ENCODE results near the gene ZNF438.
"Not testable (repeated sequence)": the region's sequence is repeated elsewhere in the genome, so short reads cannot be mapped to it uniquely, and the experiment has no call there.

ZNF438 gene

GRCh38 chr10:31063841-31064240, 32.2 kb upstream of the ZNF438 start:
- Mint-ChIP-seq H3K4me1 (ENCODE audit: low read depth) (no peaks in the 10 kb centered on the region), H3K27ac (no peak overlapping the region), H3K36me3 (ENCODE audit: low read depth) (no peaks in the 10 kb centered on the region), H3K4me3 (no peak overlapping the region), H3K9me3 (no peaks in the 10 kb centered on the region), H3K27me3 (no peaks in the 10 kb centered on the region)
- intact Hi-C loops (cut with micrococcal nuclease) = no loop called here

- intact Hi-C loops (cut with micrococcal nuclease) = no loop called here
- Mint-ChIP-seq H3K27ac (no peak overlapping the region), H3K36me3 (ENCODE audit: low read depth) (no peaks in the 10 kb centered on the region), H3K9me3 (no peaks in the 10 kb centered on the region), H3K4me1 (ENCODE audit: low read depth) (no peaks in the 10 kb centered on the region), H3K4me3 (no peak overlapping the region), H3K27me3 (no peaks in the 10 kb centered on the region)
Measured at GRCh38 chr10:31062856-31063255, 31.2 kb upstream of the ZNF438 start.

GRCh38 chr10:31061941-31062340, 30.3 kb upstream of the ZNF438 start:
- Mint-ChIP-seq H3K4me3 (no peak overlapping the region), H3K4me1 (ENCODE audit: low read depth) (no peaks in the 10 kb centered on the region), H3K27ac (no peak overlapping the region), H3K9me3 (no peaks in the 10 kb centered on the region), H3K36me3 (ENCODE audit: low read depth) (no peaks in the 10 kb centered on the region), H3K27me3 (no peaks in the 10 kb centered on the region)
- intact Hi-C loops (cut with micrococcal nuclease) = no loop called here

GRCh38 chr10:31058795-31059703, 27.4 kb upstream of the ZNF438 start:
- Mint-ChIP-seq H3K9me3 (no peaks in the 10 kb centered on the region), H3K27ac (no peak overlapping the region), H3K36me3 (ENCODE audit: low read depth) (no peaks in the 10 kb centered on the region), H3K4me1 (ENCODE audit: low read depth) (no peaks in the 10 kb centered on the region), H3K27me3 (no peaks in the 10 kb centered on the region), H3K4me3 (no peak overlapping the region)
- intact Hi-C loops (cut with micrococcal nuclease) = no loop called here

GRCh38 chr10:31056678-31057077, 25.0 kb upstream of the ZNF438 start:
- intact Hi-C loops (cut with micrococcal nuclease); H3K4me1 Mint-ChIP-seq (ENCODE audit: low read depth); H3K27me3 Mint-ChIP-seq; H3K36me3 Mint-ChIP-seq (ENCODE audit: low read depth); H3K9me3 Mint-ChIP-seq; H3K4me3 Mint-ChIP-seq; H3K27ac Mint-ChIP-seq: not testable (repeated sequence)

GRCh38 chr10:31055573-31056251, 24.0 kb upstream of the ZNF438 start:
- H3K27ac Mint-ChIP-seq = no peak overlapping the region
- no peaks in the 10 kb centered on the region for H3K4me1 Mint-ChIP-seq (ENCODE audit: low read depth)
- intact Hi-C loops (cut with micrococcal nuclease) = no loop called here
- no peak overlapping the region for H3K4me3 Mint-ChIP-seq
- no peaks in the 10 kb centered on the region for H3K36me3 Mint-ChIP-seq (ENCODE audit: low read depth)
- H3K9me3 Mint-ChIP-seq = peaks cover 10% of the 10 kb centered on the region
- H3K27me3 Mint-ChIP-seq = no peaks in the 10 kb centered on the region

- no peak overlapping the region for H3K27ac Mint-ChIP-seq
- intact Hi-C loops (cut with micrococcal nuclease) = no loop called here
- peaks cover 10% of the 10 kb centered on the region for H3K9me3 Mint-ChIP-seq
- no peaks in the 10 kb centered on the region for H3K36me3 Mint-ChIP-seq (ENCODE audit: low read depth)
- no peaks in the 10 kb centered on the region for H3K4me1 Mint-ChIP-seq (ENCODE audit: low read depth)
- H3K4me3 Mint-ChIP-seq = no peak overlapping the region
- H3K27me3 Mint-ChIP-seq = no peaks in the 10 kb centered on the region
Measured at GRCh38 chr10:31051703-31052102, 20.0 kb upstream of the ZNF438 start.

- H3K27ac Mint-ChIP-seq = no peak overlapping the region
- no peak overlapping the region for H3K4me3 Mint-ChIP-seq
- H3K9me3 Mint-ChIP-seq = peaks cover 8% of the 10 kb centered on the region
- H3K27me3 Mint-ChIP-seq = no peaks in the 10 kb centered on the region
- no peaks in the 10 kb centered on the region for H3K36me3 Mint-ChIP-seq (ENCODE audit: low read depth)
- H3K4me1 Mint-ChIP-seq (ENCODE audit: low read depth) = peaks cover 6% of the 10 kb centered on the region
- intact Hi-C loops (cut with micrococcal nuclease) = no loop called here
Measured at GRCh38 chr10:31042670-31043069, 11.0 kb upstream of the ZNF438 start.

- Mint-ChIP-seq H3K4me1 (ENCODE audit: low read depth) (peaks cover 6% of the 10 kb centered on the region), H3K27me3 (no peaks in the 10 kb centered on the region), H3K27ac (no peak overlapping the region), H3K4me3 (no peak overlapping the region), H3K36me3 (ENCODE audit: low read depth) (no peaks in the 10 kb centered on the region), H3K9me3 (peaks cover 8% of the 10 kb centered on the region)
- intact Hi-C loops (cut with micrococcal nuclease) = no loop called here
Measured at GRCh38 chr10:31041011-31041410, 9.3 kb upstream of the ZNF438 start.

GRCh38 chr10:31039006-31039405, 7.3 kb upstream of the ZNF438 start:
- H3K27me3 Mint-ChIP-seq; H3K36me3 Mint-ChIP-seq (ENCODE audit: low read depth); H3K4me3 Mint-ChIP-seq; H3K27ac Mint-ChIP-seq; intact Hi-C loops (cut with micrococcal nuclease); H3K9me3 Mint-ChIP-seq: not testable (repeated sequence)
- H3K4me1 Mint-ChIP-seq (ENCODE audit: low read depth) = peaks cover 11% of the 10 kb centered on the region

GRCh38 chr10:31037749-31038148, 6.1 kb upstream of the ZNF438 start:
- no peak overlapping the region for H3K27ac Mint-ChIP-seq

GRCh38 chr10:31036209-31036608, 4.5 kb upstream of the ZNF438 start:
- H3K27me3 Mint-ChIP-seq = no peaks in the 10 kb centered on the region

More at GRCh38 chr10:31037749-31038148, 6.1 kb upstream of the ZNF438 start:
- no peaks in the 10 kb centered on the region for H3K27me3 Mint-ChIP-seq
- peaks cover 8% of the 10 kb centered on the region for H3K9me3 Mint-ChIP-seq
- intact Hi-C loops (cut with micrococcal nuclease) = no loop called here
- H3K4me3 Mint-ChIP-seq = no peak overlapping the region
- peaks cover 19% of the 10 kb centered on the region for H3K4me1 Mint-ChIP-seq (ENCODE audit: low read depth)
- H3K36me3 Mint-ChIP-seq (ENCODE audit: low read depth) = no peaks in the 10 kb centered on the region

GRCh38 chr10:31035266-31035798, 3.7 kb upstream of the ZNF438 start:
- H3K4me1 Mint-ChIP-seq (ENCODE audit: low read depth) = peaks cover 31% of the 10 kb centered on the region
- peaks cover 8% of the 10 kb centered on the region for H3K9me3 Mint-ChIP-seq
- H3K27ac Mint-ChIP-seq = no peak overlapping the region
- H3K4me3 Mint-ChIP-seq = no peak overlapping the region
- no peaks in the 10 kb centered on the region for H3K36me3 Mint-ChIP-seq (ENCODE audit: low read depth)
- intact Hi-C loops (cut with micrococcal nuclease) = no loop called here
- H3K27me3 Mint-ChIP-seq = no peaks in the 10 kb centered on the region

More at GRCh38 chr10:31036209-31036608, 4.5 kb upstream of the ZNF438 start:
- Mint-ChIP-seq H3K27ac (peak overlapping the region; percentile 21), H3K4me1 (ENCODE audit: low read depth) (peaks cover 22% of the 10 kb centered on the region), H3K9me3 (peaks cover 8% of the 10 kb centered on the region), H3K4me3 (no peak overlapping the region), H3K36me3 (ENCODE audit: low read depth) (no peaks in the 10 kb centered on the region)
- intact Hi-C loops (cut with micrococcal nuclease) = no loop called here
